HUES64 (cell line): ENCODE data around the gene NF2.
"Not testable (repeated sequence)": the region's sequence is repeated elsewhere in the genome, so short reads cannot be mapped to it uniquely, and the experiment has no call there.

Experiments
- H3K27ac ChIP-seq: 2 replicates; pipeline ENCODE4 v1.7.0; 2013; ENCODE audit warnings: low read depth, low read length, inconsistent platforms
- H3K27me3 ChIP-seq: 2 replicates; pipeline ENCODE4 v1.6.1; 2013; ENCODE audit warnings: mild to moderate bottlenecking, low read length; ENCODE audit not compliant: insufficient read depth
- H3K36me3 ChIP-seq: 2 replicates; pipeline ENCODE4 v1.6.1; 2013; ENCODE audit warnings: mild to moderate bottlenecking, low read length; ENCODE audit not compliant: insufficient read depth
- H3K4me1 ChIP-seq: 2 replicates; pipeline ENCODE4 v1.6.1; 2013; ENCODE audit warnings: mild to moderate bottlenecking, low read length, moderate library complexity; ENCODE audit not compliant: insufficient read depth
- H3K4me3 ChIP-seq: 2 replicates; pipeline ENCODE4 v1.5.1; 2013; ENCODE audit warnings: mild to moderate bottlenecking, low read length, moderate library complexity
- H3K9ac ChIP-seq: 2 replicates; pipeline ENCODE4 v1.6.1; 2013; ENCODE audit warnings: mild to moderate bottlenecking, low read depth, low read length
- H3K9me3 ChIP-seq: 2 replicates; pipeline ENCODE4 v1.6.1; 2013; ENCODE audit warnings: low read depth, low read length; ENCODE audit not compliant: insufficient read depth
- WGBS: fragments of 150-250, 120-280 bp; methylation state at CpG from one replicate; pipeline ENCODE4 v1.1.7; 2013; ENCODE audit warnings: missing lambda C conversion rate; 5-methylcytosine and 5-hydroxymethylcytosine counted together

The NF2 gene

GRCh38 chr22:29574762-29575450 lies 28.5 kb upstream of the NF2 start:
- no peak overlapping the region for H3K27ac ChIP-seq
- WGBS = 90% methylated on average over 6 of the region's 7 CpGs
- no peaks in the 10 kb centered on the region for H3K27me3 ChIP-seq
- no peak overlapping the region for H3K4me3 ChIP-seq
- H3K9me3 ChIP-seq = no peaks in the 10 kb centered on the region
- H3K36me3 ChIP-seq = peaks cover 40% of the 10 kb centered on the region
- no peak overlapping the region for H3K9ac ChIP-seq
- peaks cover 4% of the 10 kb centered on the region for H3K4me1 ChIP-seq

GRCh38 chr22:29578462-29579200 lies 24.8 kb upstream of the NF2 start:
- Histone ChIP-seq H3K27ac (no peak overlapping the region), H3K36me3 (peaks cover 24% of the 10 kb centered on the region), H3K9ac (no peak overlapping the region), H3K4me3 (no peak overlapping the region), H3K9me3 (no peaks in the 10 kb centered on the region), H3K27me3 (no peaks in the 10 kb centered on the region), H3K4me1 (peaks cover 9% of the 10 kb centered on the region)
- WGBS = 86% methylated on average over 10 of the region's 10 CpGs

GRCh38 chr22:29580200-29580810 lies 23.1 kb upstream of the NF2 start:
- Histone ChIP-seq H3K4me1 (peaks cover 9% of the 10 kb centered on the region), H3K27ac (peak overlapping the region; percentile 94), H3K36me3 (peaks cover 13% of the 10 kb centered on the region), H3K4me3 (peak overlapping the region; percentile 99), H3K9ac (peak overlapping the region; percentile 98), H3K27me3 (no peaks in the 10 kb centered on the region), H3K9me3 (no peaks in the 10 kb centered on the region)
- WGBS = 19% methylated on average over 8 of the region's 8 CpGs

GRCh38 chr22:29581799-29582198 lies 21.6 kb upstream of the NF2 start:
- Histone ChIP-seq H3K27ac (no peak overlapping the region), H3K4me3 (no peak overlapping the region), H3K4me1 (peaks cover 9% of the 10 kb centered on the region), H3K9me3 (no peaks in the 10 kb centered on the region), H3K27me3 (no peaks in the 10 kb centered on the region), H3K9ac (no peak overlapping the region), H3K36me3 (peaks cover 13% of the 10 kb centered on the region)
- 95% methylated on average over 12 of the region's 12 CpGs for WGBS

GRCh38 chr22:29584975-29585374 lies 18.5 kb upstream of the NF2 start:
- no peak overlapping the region for H3K27ac ChIP-seq
- no peaks in the 10 kb centered on the region for H3K36me3 ChIP-seq
- WGBS = 94% methylated on average over 5 of the region's 5 CpGs
- H3K27me3 ChIP-seq = no peaks in the 10 kb centered on the region
- H3K4me1 ChIP-seq = peaks cover 5% of the 10 kb centered on the region
- H3K4me3 ChIP-seq = no peak overlapping the region
- no peak overlapping the region for H3K9ac ChIP-seq
- no peaks in the 10 kb centered on the region for H3K9me3 ChIP-seq

GRCh38 chr22:29586193-29586705 lies 17.2 kb upstream of the NF2 start:
- not testable (repeated sequence) for H3K27ac ChIP-seq, H3K36me3 ChIP-seq, H3K9ac ChIP-seq, H3K4me3 ChIP-seq, H3K4me1 ChIP-seq, H3K27me3 ChIP-seq, H3K9me3 ChIP-seq
- WGBS = 98% methylated on average over 3 of the region's 4 CpGs

GRCh38 chr22:29587938-29588699 lies 15.3 kb upstream of the NF2 start:
- Histone ChIP-seq H3K4me3 (no peak overlapping the region), H3K4me1 (no peaks in the 10 kb centered on the region), H3K27me3 (no peaks in the 10 kb centered on the region), H3K36me3 (no peaks in the 10 kb centered on the region), H3K9ac (no peak overlapping the region), H3K9me3 (no peaks in the 10 kb centered on the region), H3K27ac (no peak overlapping the region)
- WGBS = 89% methylated on average over 9 of the region's 9 CpGs

GRCh38 chr22:29593923-29594322 lies 9.5 kb upstream of the NF2 start:
- Histone ChIP-seq H3K4me3 (no peak overlapping the region), H3K4me1 (no peaks in the 10 kb centered on the region), H3K36me3 (no peaks in the 10 kb centered on the region), H3K27ac (no peak overlapping the region), H3K9me3 (no peaks in the 10 kb centered on the region), H3K9ac (no peak overlapping the region), H3K27me3 (no peaks in the 10 kb centered on the region)
- 89% methylated on average over 4 of the region's 4 CpGs for WGBS

- H3K9me3 ChIP-seq, H3K9ac ChIP-seq, H3K4me1 ChIP-seq, H3K4me3 ChIP-seq, H3K27me3 ChIP-seq, H3K27ac ChIP-seq, H3K36me3 ChIP-seq: not testable (repeated sequence)
- 91% methylated on average over 6 of the region's 6 CpGs for WGBS
These were observed 9.0 kb upstream of the NF2 start for GRCh38 chr22:29594447-29594846.

GRCh38 chr22:29596408-29596807 lies 7.0 kb upstream of the NF2 start:
- no peaks in the 10 kb centered on the region for H3K9me3 ChIP-seq
- WGBS = 94% methylated on average over 10 of the region's 10 CpGs
- H3K9ac ChIP-seq = no peak overlapping the region
- H3K4me3 ChIP-seq = no peak overlapping the region
- no peaks in the 10 kb centered on the region for H3K27me3 ChIP-seq
- no peaks in the 10 kb centered on the region for H3K36me3 ChIP-seq
- H3K4me1 ChIP-seq = no peaks in the 10 kb centered on the region
- no peak overlapping the region for H3K27ac ChIP-seq
